Measurements from ENCODE around the gene CAPG.
"Not testable (repeated sequence)": the region's sequence is repeated elsewhere in the genome, so short reads cannot be mapped to it uniquely, and the experiment has no call there.

The CAPG gene

DNA sequence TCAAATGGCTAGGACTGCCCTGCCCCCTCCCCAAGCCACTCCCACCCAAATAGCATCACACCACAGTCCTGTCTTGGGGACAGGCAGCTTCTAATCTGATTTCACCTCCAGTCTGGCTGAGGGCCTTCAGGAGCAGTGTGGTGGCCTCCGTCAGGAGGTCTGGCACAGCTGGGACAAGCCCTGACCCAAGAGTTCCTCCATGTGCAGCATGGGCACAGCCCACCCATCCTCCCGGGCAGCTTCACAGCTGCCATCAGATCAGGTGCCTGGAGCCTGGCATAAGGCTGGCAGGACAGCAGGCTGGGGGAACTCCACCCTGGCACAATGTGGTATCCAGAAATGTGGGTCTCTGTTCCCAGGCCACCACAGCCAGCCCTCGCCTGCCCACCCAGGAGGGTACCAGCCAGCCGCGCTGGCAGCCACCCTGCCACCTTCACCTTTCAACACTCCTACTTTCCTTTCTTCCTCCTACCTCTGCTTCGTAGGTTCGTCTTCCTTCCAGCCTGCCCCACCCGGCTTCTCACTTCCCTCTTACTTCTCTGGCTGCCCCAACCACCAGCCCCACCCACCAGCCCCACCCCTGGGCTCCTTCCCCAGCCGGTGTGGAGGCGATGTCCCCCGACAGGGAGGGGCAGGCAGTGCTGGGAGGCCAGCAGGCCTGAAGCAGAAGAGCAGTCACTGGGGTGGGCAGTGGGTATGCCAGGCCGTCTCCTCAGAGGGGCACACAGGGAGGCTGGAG is at the start of gene CAPG:
TSS of gene CAPG (minus strand) at position 522 of the 739 bp plus-strand sequence. CDS start 8,221 bp downstream, outside the sequence.
- DNase-seq (ENCODE audit: low spot score) = peak; percentile 17

DNA sequence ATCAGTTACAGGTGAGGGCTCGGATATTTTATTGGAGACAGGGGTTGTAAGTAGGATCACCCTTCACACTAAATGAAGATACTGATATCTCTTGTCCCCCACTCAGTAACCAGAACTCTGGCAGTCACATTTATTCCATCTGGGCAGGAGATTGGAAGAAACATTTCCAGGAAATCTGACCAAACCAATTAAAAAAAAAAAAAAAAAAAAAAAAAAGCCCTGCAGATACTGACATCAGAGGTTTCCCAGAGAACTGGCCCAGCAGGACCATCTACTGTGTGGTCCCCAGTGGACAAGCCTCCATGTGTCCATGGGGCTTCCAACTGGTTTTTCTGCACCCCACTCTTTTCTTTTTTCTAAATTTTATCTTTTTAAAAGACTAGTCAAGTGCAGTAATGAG is 49.6 kb upstream of the CAPG start:
- DNase-seq (ENCODE audit: low spot score) = no peak

- DNase-seq (ENCODE audit: low spot score) = no peak
These were observed 48.7 kb upstream of the CAPG start for GRCh38 chr2:85458601-85459563.

DNA sequence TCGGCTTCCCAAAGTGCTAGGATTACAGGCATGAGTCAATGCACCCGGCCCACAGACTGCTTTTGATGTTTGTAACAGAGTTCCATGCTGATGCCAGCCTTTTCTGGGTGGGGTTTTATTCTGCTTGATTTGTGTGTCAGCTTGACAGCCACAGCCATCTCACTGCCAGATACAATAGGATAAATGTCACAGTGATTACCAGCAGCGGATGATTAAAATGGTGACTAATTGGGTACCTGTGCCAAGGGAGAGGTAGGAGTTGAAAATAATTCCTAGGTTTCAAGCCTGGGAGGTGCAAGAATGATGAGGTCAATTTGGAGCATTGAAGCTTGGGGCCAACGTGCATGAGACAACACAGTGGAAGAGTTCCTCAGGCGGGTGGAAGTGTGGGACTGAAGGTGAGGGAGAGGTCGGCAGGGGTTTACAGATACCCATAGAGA is 47.7 kb upstream of the CAPG start:
- no peak for DNase-seq (ENCODE audit: low spot score)

GRCh38 chr2:85457043-85457442 is 46.9 kb upstream of the CAPG start:
- DNase-seq (ENCODE audit: low spot score) = no peak

DNA sequence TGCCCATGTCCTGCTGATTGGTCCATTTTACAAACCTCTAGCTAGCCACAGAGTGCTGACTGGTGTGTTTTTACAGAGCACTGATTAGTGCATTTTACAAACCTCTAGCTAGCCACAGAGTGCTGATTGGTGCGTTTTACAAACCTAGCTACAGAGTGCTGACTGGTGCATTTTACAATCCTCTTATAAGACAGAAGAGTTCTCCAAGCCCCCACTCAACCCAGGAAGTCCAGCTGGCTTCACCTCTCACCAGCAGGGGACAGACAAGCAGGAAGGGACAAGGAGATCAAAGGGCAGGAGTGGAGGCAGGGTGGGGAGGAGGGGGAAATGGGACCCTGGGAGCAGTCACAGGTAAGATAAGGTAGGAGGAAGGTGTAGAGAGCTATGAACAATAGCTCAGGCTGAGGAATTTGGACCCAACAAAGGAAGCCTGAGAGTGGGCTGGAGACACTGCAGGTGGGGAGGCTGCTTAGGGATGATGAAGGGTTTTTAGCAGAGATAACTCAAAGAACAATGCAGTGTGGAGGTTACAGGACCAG is 45.5 kb upstream of the CAPG start:
- DNase-seq (ENCODE audit: low spot score) = no peak

DNA sequence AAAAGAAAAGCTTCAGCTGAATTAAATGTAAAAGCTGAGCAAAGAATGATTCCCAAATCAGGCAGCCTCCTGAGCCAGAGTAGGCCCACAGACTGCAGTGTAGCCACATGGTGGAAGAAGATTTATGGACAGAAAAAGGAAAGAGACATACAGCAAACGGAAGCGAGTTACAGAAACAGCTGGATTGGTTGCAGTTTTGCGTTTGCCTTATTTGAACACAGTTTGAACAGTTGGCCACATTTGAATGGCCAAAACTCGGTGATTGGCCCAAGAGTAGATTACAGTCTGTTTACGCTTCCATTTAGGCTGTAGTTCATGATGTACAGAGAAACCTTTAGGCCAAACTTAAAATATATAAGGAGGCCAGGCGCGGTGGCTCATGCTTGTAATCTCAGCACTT is 43.4 kb upstream of the CAPG start:
- no peak for DNase-seq (ENCODE audit: low spot score)

DNA sequence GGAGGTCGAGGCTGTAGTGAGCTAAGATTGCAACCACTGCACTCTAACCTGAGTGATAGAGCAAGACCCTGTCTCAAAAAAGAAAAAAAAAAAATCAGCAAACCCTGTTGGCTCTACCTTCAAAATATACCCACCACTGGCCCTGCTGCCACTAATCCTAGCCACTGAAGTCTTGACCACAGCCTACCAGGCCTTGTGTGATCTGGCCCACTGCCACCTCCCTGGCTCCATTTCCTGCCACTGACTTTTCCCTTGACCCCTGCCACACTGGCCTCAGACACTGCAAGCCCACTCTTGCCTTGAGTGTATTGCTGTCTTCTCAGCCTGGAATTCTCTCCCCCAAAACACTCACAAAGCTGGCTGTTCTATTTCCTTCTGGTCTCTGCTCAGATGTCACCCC is 42.1 kb upstream of the CAPG start:
- no peak for DNase-seq (ENCODE audit: low spot score)

DNA sequence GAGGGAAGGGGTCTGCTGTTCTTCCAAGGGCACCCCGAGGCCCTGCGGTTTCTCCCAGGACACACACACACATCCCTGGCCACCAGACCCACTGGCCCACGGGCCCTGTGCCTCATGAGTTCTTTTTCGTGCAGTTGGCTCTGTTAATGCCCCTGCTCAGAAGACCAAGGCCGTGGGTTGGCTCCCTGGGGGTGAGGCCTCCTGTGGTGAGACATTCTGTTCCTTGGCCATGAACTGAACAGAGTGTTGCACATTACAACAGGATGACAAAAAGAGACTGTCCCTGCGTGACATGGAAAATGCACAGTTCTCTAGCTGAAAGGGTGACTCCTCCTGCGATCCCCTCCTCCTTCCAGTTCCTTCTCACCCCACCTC is 39.0 kb upstream of the CAPG start:
- DNase-seq (ENCODE audit: low spot score) = no peak

GRCh38 chr2:85448461-85449213 is 38.5 kb upstream of the CAPG start:
- DNase-seq (ENCODE audit: low spot score) = no peak

- DNase-seq (ENCODE audit: low spot score) = no peak
These were observed 37.0 kb upstream of the CAPG start for GRCh38 chr2:85447222-85447585.

DNA sequence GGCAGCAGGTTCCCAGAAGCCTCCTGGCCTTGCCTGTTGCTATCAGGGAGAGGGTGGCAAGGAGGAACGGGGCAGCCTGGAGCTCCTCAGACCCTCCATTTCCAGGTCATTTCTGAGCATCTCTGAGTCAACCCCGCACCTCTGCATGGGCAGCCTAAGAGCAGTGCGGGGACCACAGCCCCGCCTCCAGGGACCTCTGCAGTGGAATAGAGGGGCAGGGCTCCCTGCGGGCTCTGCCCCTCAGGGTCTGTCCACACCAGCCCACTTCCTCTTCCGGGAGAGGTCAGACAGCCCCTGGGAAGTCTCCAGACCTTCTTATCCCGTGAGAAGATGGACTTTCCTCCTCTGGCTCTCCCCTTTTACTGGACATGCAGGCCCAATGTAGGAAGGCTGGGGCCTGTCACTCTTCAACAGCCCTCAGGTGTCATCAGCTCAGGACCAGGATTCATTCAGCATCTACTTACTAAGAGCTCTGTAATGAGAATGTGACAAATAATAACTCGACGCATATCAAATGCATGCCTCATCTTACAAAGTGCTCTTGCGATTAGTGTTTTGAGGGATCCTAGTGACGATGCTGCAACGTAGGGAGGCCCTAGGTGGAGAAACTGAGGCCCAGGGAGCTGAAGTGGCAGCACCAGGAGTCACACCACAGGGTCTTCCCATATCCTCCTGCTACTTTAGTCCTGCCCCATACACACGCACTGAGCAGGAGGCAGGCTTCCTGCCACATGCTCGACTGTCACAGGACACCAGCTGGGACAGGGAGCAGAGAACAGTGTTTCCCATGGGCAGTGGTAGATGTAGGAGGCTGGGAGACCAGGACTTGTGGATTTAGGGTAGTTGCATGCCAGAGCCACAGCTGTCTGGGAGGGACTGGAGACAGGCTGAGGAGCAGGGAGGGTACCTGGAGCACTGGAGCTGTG is 36.4 kb upstream of the CAPG start:
- no peak for DNase-seq (ENCODE audit: low spot score)

DNA sequence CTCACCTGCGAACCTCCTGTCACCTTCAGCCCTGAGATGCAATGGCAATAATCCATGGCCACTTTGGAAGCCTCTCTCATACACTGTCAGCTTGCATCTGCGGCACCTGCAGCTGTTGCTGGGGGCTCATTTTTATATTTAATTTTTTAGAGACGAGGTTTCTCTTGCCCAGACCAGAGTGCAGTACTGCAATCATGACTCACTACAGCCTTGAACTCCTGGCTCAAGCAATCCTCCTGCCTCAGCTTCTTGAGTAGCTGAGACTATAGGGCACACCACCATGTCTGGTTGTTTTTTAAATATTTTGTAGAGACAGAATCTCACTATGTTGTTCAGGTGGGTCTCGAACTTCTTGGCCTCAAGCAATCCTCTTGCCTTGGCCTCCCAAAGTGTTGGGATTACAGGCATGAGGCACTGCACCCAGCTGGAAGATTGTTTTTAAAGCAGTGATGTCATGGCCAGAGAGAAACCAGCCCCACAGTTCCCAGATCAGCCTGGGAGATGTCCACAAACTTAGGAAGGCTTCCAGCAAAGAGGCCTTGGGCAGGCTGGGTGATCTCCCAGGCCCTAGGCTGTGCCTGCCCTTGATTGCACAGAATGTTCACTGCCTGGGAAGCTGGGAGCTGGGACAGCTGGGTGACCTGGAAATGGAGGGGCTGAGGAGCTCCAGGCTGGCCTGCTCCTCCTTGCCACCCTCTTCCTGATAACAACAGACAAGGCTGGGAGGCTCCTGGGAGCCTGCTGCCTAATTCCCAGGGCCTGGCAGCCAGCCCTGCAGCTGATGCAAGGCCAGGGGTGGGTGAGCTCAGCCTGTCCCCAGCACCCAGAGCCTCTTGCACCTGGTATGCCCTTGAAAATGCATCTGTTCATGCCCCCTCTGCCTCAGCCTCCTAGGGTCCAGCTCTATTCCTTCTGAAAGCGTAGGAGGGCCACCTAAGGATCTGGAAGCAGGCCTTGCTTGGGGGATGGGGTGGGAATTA is 35.4 kb upstream of the CAPG start:
- DNase-seq (ENCODE audit: low spot score) = no peak

DNA sequence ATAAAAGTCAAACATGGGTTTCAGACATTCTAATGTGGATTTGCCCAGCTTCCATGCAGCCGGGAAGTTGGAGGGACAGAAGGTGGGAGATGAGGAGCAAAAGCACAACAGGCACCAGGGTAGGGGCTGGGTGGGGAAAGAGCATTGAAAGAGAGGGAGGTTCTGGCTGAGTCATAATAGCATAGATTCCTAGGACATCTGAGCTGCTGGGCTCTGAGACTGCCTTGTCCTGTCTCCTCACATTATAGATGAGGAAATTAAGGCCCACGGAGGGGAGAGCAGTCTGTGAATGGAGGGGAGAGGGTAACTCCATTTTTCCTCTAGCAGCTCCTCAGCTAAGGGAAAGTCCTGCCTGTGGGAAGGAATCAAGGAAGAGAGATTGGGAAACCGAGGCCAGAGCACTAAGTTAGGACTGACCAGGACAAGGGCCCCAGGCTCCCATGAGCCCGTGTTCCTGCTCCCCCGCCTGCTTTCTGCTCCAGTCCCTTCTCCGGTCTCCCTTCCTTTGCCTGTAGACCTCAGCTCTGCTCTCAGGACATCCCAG is 34.5 kb upstream of the CAPG start:
- no peak for DNase-seq (ENCODE audit: low spot score)

- DNase-seq (ENCODE audit: low spot score) = no peak
These were observed 31.7 kb upstream of the CAPG start for GRCh38 chr2:85441864-85442263.

DNA sequence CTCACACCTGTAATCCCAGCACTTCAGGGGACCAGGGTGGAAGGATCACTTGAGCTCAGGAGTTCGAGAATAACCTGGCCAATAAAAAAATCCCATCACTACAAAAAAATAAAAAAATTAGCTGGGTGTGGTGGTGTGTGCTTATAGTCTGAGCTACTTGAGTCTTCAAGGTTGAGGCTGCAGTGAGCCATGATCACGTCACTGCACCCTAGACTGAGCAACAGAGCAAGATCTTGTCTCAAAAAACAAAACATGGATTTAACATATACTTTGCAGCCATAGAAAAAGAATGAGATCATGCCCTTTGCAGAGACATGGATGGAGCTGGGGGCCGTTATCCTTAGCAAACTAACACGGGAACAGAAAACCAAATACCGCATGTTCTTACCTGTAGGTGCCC is 30.6 kb upstream of the CAPG start:
- DNase-seq (ENCODE audit: low spot score) = no peak

DNA sequence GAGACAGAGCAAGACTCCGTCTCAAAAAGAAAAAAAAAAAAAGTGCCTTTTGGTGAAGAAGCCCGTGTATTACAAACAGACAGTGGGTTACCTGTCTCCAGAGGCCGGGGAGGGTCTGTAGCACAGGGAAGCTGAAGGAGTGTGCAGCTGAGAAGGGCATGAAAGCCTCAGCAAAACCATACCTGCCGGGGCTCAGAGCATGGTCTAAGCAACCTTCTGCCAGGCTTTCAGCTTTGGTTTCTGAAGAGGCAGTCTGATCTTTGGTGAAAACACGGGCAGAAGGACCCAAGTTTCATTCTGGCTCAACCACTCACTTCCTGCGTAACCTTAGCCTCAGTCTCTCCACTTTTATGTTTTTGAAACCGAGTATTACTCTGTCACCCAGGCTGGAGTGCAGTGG is 29.8 kb upstream of the CAPG start:
- no peak for DNase-seq (ENCODE audit: low spot score)

DNA sequence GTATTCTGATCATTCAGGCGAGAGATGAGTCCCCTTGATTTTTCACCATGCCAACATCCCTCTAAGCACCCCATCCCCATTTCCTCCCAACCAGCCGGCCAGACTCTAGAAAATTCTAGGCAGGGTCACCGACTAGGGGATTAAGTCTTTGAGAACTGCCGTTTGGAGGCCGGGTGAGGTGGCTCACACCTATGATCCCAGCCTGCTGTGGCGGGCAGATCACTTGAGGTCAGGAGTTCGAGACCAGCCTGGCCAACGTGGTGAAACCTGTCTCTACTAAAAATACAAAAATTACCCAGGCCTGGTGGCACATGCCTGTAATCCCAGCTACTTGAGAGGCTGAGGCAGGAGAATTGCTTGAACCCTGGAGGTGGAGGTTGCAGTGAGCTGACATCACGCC is 29.4 kb upstream of the CAPG start:
- DNase-seq (ENCODE audit: low spot score) = not testable (repeated sequence)

- DNase-seq (ENCODE audit: low spot score) = no peak
These were observed 28.9 kb upstream of the CAPG start for GRCh38 chr2:85439025-85439472.

All from hematopoietic multipotent progenitor cell treated with erythropoietin and hydrocortisone succinate and interleukin-3 and kit ligand, for 17 days (in vitro differentiated cells).